Gastroesophageal sphincter (tissue), 4 donors: ENCODE results near the gene MACROD2. TPM values are rescaled to one million over a fixed set of nuclear protein-coding genes. Genes with fewer than 3 reads are reported as not detected.
"Not testable (repeated sequence)": the region's sequence is repeated elsewhere in the genome, so short reads cannot be mapped to it uniquely, and the experiment has no call there.

Experiments
- ATAC-seq: fragments of 150-250 bp; one replicate; pipeline ENCODE4 v1.9.1; 2016; ENCODE audit warnings: mild to moderate bottlenecking, moderate library complexity
- H3K27ac ChIP-seq, 4 donors: fragments of 200-600 bp; sonication (generic) in 3 of 4; 1 replicate in 3 of 4; 2 replicates in 1 of 4; pipeline ENCODE4 v1.5.1; 2016 to 2019
- H3K27me3 ChIP-seq: fragments of 200-600 bp; sonication (generic); one replicate; pipeline ENCODE4 v1.5.1; 2019
- H3K36me3 ChIP-seq, 2 donors: fragments of 200-600 bp; sonication (generic); one replicate each; pipeline ENCODE4 v1.5.1; 2019; ENCODE audit warnings: control low read depth in 1 of 2
- H3K4me1 ChIP-seq, 3 donors: fragments of 200-600 bp; sonication (generic); 1 replicate in 2 of 3; 2 replicates in 1 of 3; pipeline ENCODE4 v1.5.1; 2016 to 2019; ENCODE audit warnings: control low read depth in 2 of 3
- H3K4me3 ChIP-seq, 2 donors: fragments of 200-600 bp; sonication (generic); one replicate each; pipeline ENCODE4 v1.5.1; 2019; ENCODE audit warnings: mild to moderate bottlenecking in 1 of 2, moderate library complexity in 1 of 2
- H3K9me3 ChIP-seq, 3 donors: fragments of 200-600 bp; sonication (generic); one replicate each; pipeline ENCODE4 v1.5.1; 2017 to 2019; ENCODE audit warnings: control low read depth in 2 of 3
- CTCF ChIP-seq, 4 experiments: fragments of 200-600 bp in 2 of 4; fragments of 450-650 bp in 2 of 4; sonication (generic) in 1 of 4; IDR thresholded peaks; one replicate each; pipeline ENCODE4 v1.5.1; 2017 to 2019; ENCODE audit warnings: antibody characterized with exemption in 4 of 4, mild to moderate bottlenecking in 2 of 4, moderate library complexity in 2 of 4
- EP300 ChIP-seq: sonication (generic); formaldehyde crosslinking; IDR thresholded peaks from one replicate; pipeline ENCODE4 v1.6.1; 2017; ENCODE audit warnings: antibody characterized with exemption, mild to moderate bottlenecking
- POLR2A ChIP-seq, 2 donors: fragments of 450-650 bp; IDR thresholded peaks; one replicate each; pipeline ENCODE4 v1.6.1; 2017; ENCODE audit warnings: antibody characterized with exemption in 2 of 2, mild to moderate bottlenecking in 2 of 2, moderate library complexity in 1 of 2
- POLR2AphosphoS5 ChIP-seq: sonication (generic); formaldehyde crosslinking; IDR thresholded peaks from one replicate; pipeline ENCODE4 v1.6.1; 2017; ENCODE audit warnings: antibody characterized with exemption
- WGBS, 2 donors: methylation state at CpG; one replicate each; pipeline ENCODE4 v1.1.5; 2018; ENCODE audit warnings: low coverage in 1 of 2; 5-methylcytosine and 5-hydroxymethylcytosine counted together
- total RNA-seq, 4 donors: library from RNA; depleted of rRNA; stranded (reverse); fragments of >200 nt; gene quantifications; one replicate each; pipeline ENCODE4 v1.1.0, GENCODE V29; 2016

MACROD2 gene
- total RNA-seq, 4 donors from 2014 or later: 4.0 to 12.1 (median 7.4) TPM

GRCh38 chr20:14223806-14224205, 228.5 kb downstream of the MACROD2 start:
- Histone ChIP-seq H3K4me3 (no peak overlapping the region), H3K36me3 (no peaks in the 10 kb centered on the region), H3K27ac (no peak overlapping the region), H3K27me3 (no peaks in the 10 kb centered on the region), H3K9me3 (no peaks in the 10 kb centered on the region), H3K4me1 (no peaks in the 10 kb centered on the region)
- TF ChIP-seq POLR2AphosphoS5: no peak
- no peak for TF ChIP-seq CTCF (IDR thresholded peaks at IDR 0.05)
- no peak for TF ChIP-seq EP300
- TF ChIP-seq POLR2A (IDR thresholded peaks at IDR 0.05): no peak
- 85 to 88% methylated on average over 3 of the region's 3 CpGs for WGBS, 2 donors
- no peak for ATAC-seq

DNA sequence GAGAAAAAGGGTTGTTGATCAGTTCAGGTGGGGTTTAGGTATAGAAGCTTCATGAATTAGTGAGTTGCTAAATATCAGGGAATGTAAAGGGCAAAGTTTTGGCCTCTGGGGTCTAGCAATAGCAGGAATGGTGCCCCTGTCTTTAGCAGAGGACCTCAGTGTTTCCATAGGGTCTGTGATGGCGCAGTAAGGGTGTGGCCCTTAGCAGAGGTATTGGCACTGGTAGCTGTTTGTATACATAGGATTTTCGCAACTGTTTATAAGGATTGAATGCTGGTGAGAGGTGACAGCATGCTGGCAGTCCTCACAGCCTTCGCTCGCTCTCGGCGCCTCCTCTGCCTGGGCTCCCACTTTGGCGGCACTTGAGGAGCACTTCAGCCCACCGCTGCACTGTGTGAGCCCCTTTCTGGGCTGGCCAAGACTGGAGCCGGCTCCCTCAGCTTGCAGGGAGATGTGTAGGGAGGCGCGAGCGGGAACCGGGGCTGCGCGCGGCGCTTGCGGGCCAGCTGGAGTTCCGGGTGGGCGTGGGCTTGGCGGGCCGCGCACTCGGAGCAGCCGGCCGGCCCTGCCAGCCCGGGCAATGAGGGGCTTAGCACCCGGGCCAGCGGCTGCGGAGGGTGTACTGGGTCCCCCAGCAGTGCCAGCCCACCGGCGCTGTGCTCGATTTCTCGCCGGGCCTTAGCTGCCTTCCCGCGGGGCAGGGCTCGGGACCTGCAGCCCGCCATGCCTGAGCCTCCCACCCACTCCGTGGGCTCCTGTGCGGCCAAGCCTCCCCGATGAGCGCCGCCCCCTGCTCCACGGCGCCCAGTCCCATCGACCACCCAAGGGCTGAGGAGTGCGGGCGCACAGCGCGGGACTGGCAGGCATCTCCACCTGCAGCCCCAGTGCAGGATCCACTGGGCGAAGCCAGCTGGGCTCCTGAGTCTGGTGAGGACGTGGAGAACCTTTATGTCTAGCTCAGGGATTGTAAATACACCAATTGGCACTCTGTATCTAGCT, 231.0 kb downstream of the MACROD2 start:
- H3K36me3 ChIP-seq, ATAC-seq, H3K9me3 ChIP-seq, H3K27me3 ChIP-seq, H3K4me1 ChIP-seq: not testable (repeated sequence)
- WGBS, 2 donors: 43 to 67% methylated on average over 1 to 2 of the region's 53 CpGs
- Histone ChIP-seq H3K4me3 (peak overlapping the region; percentile 44 to 49), H3K27ac (peak overlapping the region in 1 of 4 donors; percentile 54)

GRCh38 chr20:14232650-14233049, 237.3 kb downstream of the MACROD2 start:
- WGBS, 2 donors: no CpG with 5 or more reads among the region's 2 CpGs
- H3K4me1 ChIP-seq: peaks cover 0 to 2% (median 0%) of the 10 kb centered on the region in 3 donors
- no peak for TF ChIP-seq CTCF (IDR thresholded peaks at IDR 0.05)
- no peak for TF ChIP-seq EP300
- no peak for TF ChIP-seq POLR2AphosphoS5
- TF ChIP-seq POLR2A (IDR thresholded peaks at IDR 0.05): no peak
- H3K9me3 ChIP-seq: no peaks in the 10 kb centered on the region
- no peaks in the 10 kb centered on the region for H3K36me3 ChIP-seq
- H3K27me3 ChIP-seq: no peaks in the 10 kb centered on the region
- H3K27ac ChIP-seq: no peak overlapping the region
- ATAC-seq: no peak
- H3K4me3 ChIP-seq: no peak overlapping the region

DNA sequence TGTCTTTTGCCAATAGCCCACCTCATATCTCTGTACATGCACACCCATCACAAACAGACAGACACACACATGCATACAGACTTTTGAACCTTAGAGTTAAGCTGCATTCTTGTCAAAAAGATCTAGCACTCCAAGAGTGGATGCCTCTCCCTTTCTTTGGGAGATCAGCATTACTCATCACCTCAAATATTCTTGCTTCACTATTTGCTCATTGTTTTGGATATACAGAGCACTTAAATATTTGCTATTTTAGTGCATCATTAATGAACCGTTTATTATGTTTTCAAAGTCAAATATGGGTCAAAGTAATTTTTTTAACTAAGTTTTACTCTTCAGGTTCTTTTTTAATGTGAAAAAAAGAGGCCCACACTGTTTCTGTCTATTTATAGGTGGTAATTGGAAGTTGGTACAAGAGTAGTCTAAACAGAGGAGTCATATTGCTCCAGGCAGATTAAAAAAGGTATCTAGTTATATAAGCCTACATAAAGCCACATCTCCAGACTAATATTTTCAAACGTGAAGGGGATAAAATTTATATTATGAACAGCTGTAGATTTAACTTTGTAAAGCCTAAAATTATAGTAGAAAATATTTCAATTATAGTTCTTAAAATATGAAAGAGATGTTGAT, 239.5 kb downstream of the MACROD2 start:
- Histone ChIP-seq H3K4me3 (no peak overlapping the region), H3K9me3 (no peaks in the 10 kb centered on the region), H3K36me3 (no peaks in the 10 kb centered on the region), H3K27me3 (no peaks in the 10 kb centered on the region), H3K4me1 (peaks cover 0 to 2% (median 0%) of the 10 kb centered on the region in 3 donors), H3K27ac (no peak overlapping the region)
- no peak for ATAC-seq
- WGBS, 2 donors: 6 to 20% methylated on average over 2 of the region's 2 CpGs
- TF ChIP-seq CTCF (IDR thresholded peaks at IDR 0.05) (no peak), POLR2A (IDR thresholded peaks at IDR 0.05) (no peak), POLR2AphosphoS5 (no peak), EP300 (no peak)

DNA sequence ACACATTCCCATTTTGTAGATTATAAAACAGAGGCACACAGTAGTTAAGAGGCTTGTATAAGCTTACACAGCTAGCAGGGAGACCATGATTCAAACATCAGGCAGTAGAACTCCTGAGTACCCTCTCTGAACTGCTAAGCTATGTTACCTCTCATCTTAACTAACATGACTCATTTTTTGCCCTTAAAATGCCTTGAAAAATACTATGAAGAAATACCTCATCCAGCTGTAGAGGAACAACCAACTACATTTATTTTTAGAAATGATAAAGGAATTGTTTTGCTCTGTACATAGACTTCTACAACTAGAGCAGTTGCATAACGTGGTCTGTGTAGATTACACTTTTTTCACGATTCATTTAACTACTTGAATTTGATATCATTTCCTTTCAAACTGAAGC, 240.0 kb downstream of the MACROD2 start:
- peak; percentile 25 for ATAC-seq
- TF ChIP-seq CTCF (IDR thresholded peaks at IDR 0.05): no peak
- TF ChIP-seq POLR2AphosphoS5: no peak
- TF ChIP-seq POLR2A (IDR thresholded peaks at IDR 0.05): no peak
- no peak for TF ChIP-seq EP300
- 25 to 37% methylated on average over 2 of the region's 2 CpGs for WGBS, 2 donors
- no peak overlapping the region for H3K4me3 ChIP-seq
- no peaks in the 10 kb centered on the region for H3K36me3 ChIP-seq
- no peaks in the 10 kb centered on the region for H3K27me3 ChIP-seq
- H3K4me1 ChIP-seq: peaks cover 0 to 2% (median 0%) of the 10 kb centered on the region in 3 donors
- no peak overlapping the region for H3K27ac ChIP-seq
- H3K9me3 ChIP-seq: no peaks in the 10 kb centered on the region
